ENCODE results near the gene HHAT. TPM values are rescaled to one million over a fixed set of nuclear protein-coding genes. Genes with fewer than 3 reads are reported as not detected.

The HHAT gene
- total and polyA plus RNA-seq, 2 of the 13 experiments (the other 11 are each of a cell fraction or from before 2014, with no cell fraction given): 2.6 to 4.9 TPM

DNA sequence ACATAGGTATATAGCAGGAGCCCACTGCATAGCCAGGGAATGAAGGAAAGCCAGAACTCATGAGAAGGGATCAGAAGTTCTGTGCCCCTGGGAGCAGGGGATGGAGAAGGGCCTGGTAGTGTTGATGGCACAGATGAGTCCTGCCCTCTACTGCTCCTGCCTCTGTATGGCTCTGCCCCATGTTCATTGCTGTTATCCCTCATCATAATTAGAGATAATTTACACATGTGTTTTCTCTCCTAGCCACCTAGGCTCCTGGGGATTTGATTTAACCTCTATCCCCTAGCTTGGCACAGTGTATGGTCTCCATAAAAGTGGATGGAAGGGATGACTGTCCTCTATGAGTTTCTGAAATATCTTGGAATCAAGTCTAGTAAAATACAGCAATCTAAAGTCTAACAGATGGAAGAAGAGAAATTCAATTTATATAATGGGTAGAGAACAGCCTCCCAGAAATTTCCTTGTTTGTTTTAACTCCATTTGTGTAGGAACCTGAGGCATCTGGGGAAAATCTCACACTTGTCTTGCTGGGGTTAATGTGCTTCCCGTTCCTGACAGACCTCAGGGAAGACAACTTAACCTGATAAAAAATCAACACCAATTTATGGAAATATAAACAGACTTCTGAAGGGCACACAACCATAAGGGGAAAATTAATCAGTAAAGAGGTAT, 393.8 kb downstream of the HHAT start:
- no peak for FAIRE-seq
- in situ Hi-C loops (cut with HindIII; ENCODE audit: extremely low pct_ligation_motif_present, low pct_unique_long_range_greater_than_20kb) (no loop called here), intact Hi-C loops (cut with micrococcal nuclease; ENCODE audit: unreplicated experiment) (no loop called here)
- no peak overlapping the region for H3K4me3 ChIP-seq (replicated peaks in 1 of 3; ENCODE audit: insufficient read depth in 1 of 3, low read depth in 2 of 3, low read length in 3 of 3)
- H4K20me1 ChIP-seq (ENCODE audit: insufficient read depth, low read length): no peaks in the 10 kb centered on the region
- no peaks in the 10 kb centered on the region for H3K9me3 ChIP-seq (ENCODE audit: low read length)
- no TSS peak for BruUV-seq (replicated peaks)
- H3K4me1 ChIP-seq (ENCODE audit: insufficient read depth, low read length): no peaks in the 10 kb centered on the region
- 0% methylated on average over 1 of the region's 1 CpG for WGBS (ENCODE audit: low lambda C conversion rate)
- no peak overlapping the region for H3K27ac ChIP-seq (ENCODE audit: extremely low read length, insufficient read depth, low read length)
- ChIA-PET POLR2A (no interaction called here), CTCF (ENCODE audit: low intra/inter-chr PET ratio, low total read pairs) (no interaction called here)
- no peak for ATAC-seq
- H3K27me3 ChIP-seq (ENCODE audit: control insufficient read depth in 1 of 2, insufficient read depth in 2 of 2, low read length in 2 of 2): no peaks in the 10 kb centered on the region; a peak in 1 of 5 replicates
- H3K9ac ChIP-seq (ENCODE audit: insufficient read depth, low read depth, low read length): no peak overlapping the region
- no peaks in the 10 kb centered on the region for H3K79me2 ChIP-seq (ENCODE audit: insufficient read depth, low read length)
- no peak for DNase-seq (ENCODE audit: low spot score)
- no peak overlapping the region for H3K4me2 ChIP-seq (ENCODE audit: low read depth, low read length)
- H3K36me3 ChIP-seq (replicated peaks in 1 of 2; ENCODE audit: control insufficient read depth in 1 of 2, insufficient read depth in 2 of 2, low read length in 2 of 2): no peaks in the 10 kb centered on the region
- no peak overlapping the region for H2AFZ ChIP-seq (ENCODE audit: low read length)
- TF ChIP-seq ZNF724P (CRISPR knock-in tag; IDR thresholded peaks at IDR 0.05; ENCODE audit: borderline replicate concordance) (no peak), KAT7 (CRISPR knock-in tag; IDR thresholded peaks at IDR 0.05; ENCODE audit: borderline replicate concordance) (no peak), KLF12 (CRISPR knock-in tag; IDR thresholded peaks at IDR 0.05; ENCODE audit: borderline replicate concordance) (no peak), ZSCAN29 (CRISPR knock-in tag; conservative IDR thresholded peaks at IDR 0.05) (no peak), REPIN1 (CRISPR knock-in tag; IDR thresholded peaks at IDR 0.05; ENCODE audit: borderline replicate concordance, low read depth) (no peak), SNAPC2 (CRISPR knock-in tag; IDR thresholded peaks at IDR 0.05) (no peak), ZNF101 (CRISPR knock-in tag; IDR thresholded peaks at IDR 0.05; ENCODE audit: borderline replicate concordance, low read depth) (no peak), MTA3 (CRISPR knock-in tag; IDR thresholded peaks at IDR 0.05) (no peak), NRL (CRISPR knock-in tag; IDR thresholded peaks at IDR 0.05; ENCODE audit: borderline replicate concordance) (no peak), FLYWCH1 (CRISPR knock-in tag; IDR thresholded peaks at IDR 0.05) (no peak), NFATC3 (CRISPR knock-in tag; IDR thresholded peaks at IDR 0.05) (no peak), HNRNPH1 (optimal IDR thresholded peaks at IDR 0.05; ENCODE audit: low read depth, low read length) (no peak)
- TF ChIP-seq, protein P1, sequence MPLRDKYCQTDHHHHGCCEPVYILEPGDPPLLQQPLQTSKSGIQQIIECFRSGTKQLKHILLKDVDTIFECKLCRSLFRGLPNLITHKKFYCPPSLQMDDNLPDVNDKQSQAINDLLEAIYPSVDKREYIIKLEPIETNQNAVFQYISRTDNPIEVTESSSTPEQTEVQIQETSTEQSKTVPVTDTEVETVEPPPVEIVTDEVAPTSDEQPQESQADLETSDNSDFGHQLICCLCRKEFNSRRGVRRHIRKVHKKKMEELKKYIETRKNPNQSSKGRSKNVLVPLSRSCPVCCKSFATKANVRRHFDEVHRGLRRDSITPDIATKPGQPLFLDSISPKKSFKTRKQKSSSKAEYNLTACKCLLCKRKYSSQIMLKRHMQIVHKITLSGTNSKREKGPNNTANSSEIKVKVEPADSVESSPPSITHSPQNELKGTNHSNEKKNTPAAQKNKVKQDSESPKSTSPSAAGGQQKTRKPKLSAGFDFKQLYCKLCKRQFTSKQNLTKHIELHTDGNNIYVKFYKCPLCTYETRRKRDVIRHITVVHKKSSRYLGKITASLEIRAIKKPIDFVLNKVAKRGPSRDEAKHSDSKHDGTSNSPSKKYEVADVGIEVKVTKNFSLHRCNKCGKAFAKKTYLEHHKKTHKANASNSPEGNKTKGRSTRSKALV (CRISPR knock-in tag; IDR thresholded peaks at IDR 0.05): no peak
- TF ChIP-seq, protein P2, sequence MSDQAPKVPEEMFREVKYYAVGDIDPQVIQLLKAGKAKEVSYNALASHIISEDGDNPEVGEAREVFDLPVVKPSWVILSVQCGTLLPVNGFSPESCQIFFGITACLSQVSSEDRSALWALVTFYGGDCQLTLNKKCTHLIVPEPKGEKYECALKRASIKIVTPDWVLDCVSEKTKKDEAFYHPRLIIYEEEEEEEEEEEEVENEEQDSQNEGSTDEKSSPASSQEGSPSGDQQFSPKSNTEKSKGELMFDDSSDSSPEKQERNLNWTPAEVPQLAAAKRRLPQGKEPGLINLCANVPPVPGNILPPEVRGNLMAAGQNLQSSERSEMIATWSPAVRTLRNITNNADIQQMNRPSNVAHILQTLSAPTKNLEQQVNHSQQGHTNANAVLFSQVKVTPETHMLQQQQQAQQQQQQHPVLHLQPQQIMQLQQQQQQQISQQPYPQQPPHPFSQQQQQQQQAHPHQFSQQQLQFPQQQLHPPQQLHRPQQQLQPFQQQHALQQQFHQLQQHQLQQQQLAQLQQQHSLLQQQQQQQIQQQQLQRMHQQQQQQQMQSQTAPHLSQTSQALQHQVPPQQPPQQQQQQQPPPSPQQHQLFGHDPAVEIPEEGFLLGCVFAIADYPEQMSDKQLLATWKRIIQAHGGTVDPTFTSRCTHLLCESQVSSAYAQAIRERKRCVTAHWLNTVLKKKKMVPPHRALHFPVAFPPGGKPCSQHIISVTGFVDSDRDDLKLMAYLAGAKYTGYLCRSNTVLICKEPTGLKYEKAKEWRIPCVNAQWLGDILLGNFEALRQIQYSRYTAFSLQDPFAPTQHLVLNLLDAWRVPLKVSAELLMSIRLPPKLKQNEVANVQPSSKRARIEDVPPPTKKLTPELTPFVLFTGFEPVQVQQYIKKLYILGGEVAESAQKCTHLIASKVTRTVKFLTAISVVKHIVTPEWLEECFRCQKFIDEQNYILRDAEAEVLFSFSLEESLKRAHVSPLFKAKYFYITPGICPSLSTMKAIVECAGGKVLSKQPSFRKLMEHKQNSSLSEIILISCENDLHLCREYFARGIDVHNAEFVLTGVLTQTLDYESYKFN (CRISPR knock-in tag; conservative IDR thresholded peaks at IDR 0.05): no peak
- TF ChIP-seq, protein P3, sequence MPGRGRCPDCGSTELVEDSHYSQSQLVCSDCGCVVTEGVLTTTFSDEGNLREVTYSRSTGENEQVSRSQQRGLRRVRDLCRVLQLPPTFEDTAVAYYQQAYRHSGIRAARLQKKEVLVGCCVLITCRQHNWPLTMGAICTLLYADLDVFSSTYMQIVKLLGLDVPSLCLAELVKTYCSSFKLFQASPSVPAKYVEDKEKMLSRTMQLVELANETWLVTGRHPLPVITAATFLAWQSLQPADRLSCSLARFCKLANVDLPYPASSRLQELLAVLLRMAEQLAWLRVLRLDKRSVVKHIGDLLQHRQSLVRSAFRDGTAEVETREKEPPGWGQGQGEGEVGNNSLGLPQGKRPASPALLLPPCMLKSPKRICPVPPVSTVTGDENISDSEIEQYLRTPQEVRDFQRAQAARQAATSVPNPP (CRISPR knock-in tag; IDR thresholded peaks at IDR 0.05): no peak
